Regular cardiac myocyte (primary cell): Measurements from ENCODE around the gene TULP4. TPM values are rescaled to one million over a fixed set of nuclear protein-coding genes. Genes with fewer than 3 reads are reported as not detected.

Experiments
- total RNA-seq: library from RNA; depleted of rRNA; stranded (reverse); fragments of >200 nt; gene quantifications from 2 replicates; pipeline ENCODE4 v1.2.3, GENCODE V29; 2014

Gene TULP4
- total RNA-seq, result 117 and 167 TPM in 2 replicates

GRCh38 chr6:158312165-158312564, at the start of gene TULP4:
TULP4 (plus strand) TSS chr6:158312465; CDS start chr6:158314017, 1,552 bp downstream.

GRCh38 chr6:158559895-158560835, 247.9 kb downstream of the TULP4 start, which contains the start of gene TMEM181:
TMEM181 (plus strand) TSS chr6:158560091; CDS start chr6:158560225, 134 bp downstream.

Other genes with a start within 250 kb of the TULP4 start
- 6.7 and 13.2 TPM in 2 replicates for gene SERAC1, start 144.2 kb upstream of the TULP4 start, total RNA-seq
- gene GTF2H5, start 144.1 kb upstream of the TULP4 start, total RNA-seq, result 8.5 and 9.4 TPM in 2 replicates
- 43.1 and 50.7 TPM in 2 replicates for gene TMEM181, start 247.6 kb downstream of the TULP4 start, total RNA-seq